Upper lobe of right lung (tissue), 1 donor: ENCODE results near the gene ATRIP. TPM values are rescaled to one million over a fixed set of nuclear protein-coding genes. Genes with fewer than 3 reads are reported as not detected.
"Not testable (repeated sequence)": the region's sequence is repeated elsewhere in the genome, so short reads cannot be mapped to it uniquely, and the experiment has no call there.

ENCODE experiments used
- ATAC-seq: fragments of 200-7000 bp; cut with Tn5 transposase; one replicate; pipeline ENCODE4 v1.9.1; 2020; ENCODE audit warnings: mild to moderate bottlenecking, moderate library complexity
- DNase-seq: peaks from one replicate; pipeline ENCODE4 v3.0.0-alpha.2; 2020
- H3K27ac ChIP-seq: fragments of 200-600 bp; one replicate; pipeline ENCODE4 v1.8.0; 2022
- H3K27me3 ChIP-seq: fragments of 200-600 bp; one replicate; pipeline ENCODE4 v1.8.0; 2022; ENCODE audit warnings: mild to moderate bottlenecking
- H3K36me3 ChIP-seq: fragments of 200-600 bp; one replicate; pipeline ENCODE4 v1.8.0; 2022
- H3K4me1 ChIP-seq: fragments of 200-600 bp; one replicate; pipeline ENCODE4 v1.8.0; 2022
- H3K4me3 ChIP-seq: fragments of 200-600 bp; one replicate; pipeline ENCODE4 v1.8.0; 2022; ENCODE audit warnings: mild to moderate bottlenecking
- H3K9me3 ChIP-seq: fragments of 200-600 bp; one replicate; pipeline ENCODE4 v1.8.0; 2022
- intact Hi-C: fragments of 100-400 bp; cut with DNase I; formaldehyde crosslinking; loops from one replicate; pipeline ENCODE4 v1.11.0; 2022
- total RNA-seq: library from RNA; stranded (reverse); fragmentation: NEBNext Ultra II Directional; extraction: Animal tissue kit (Norgen Biotek cat#: 25700); gene quantifications from one replicate; pipeline ENCODE4 v1.2.1, GENCODE V29; 2021
- TF ChIP-seq, protein P1 (sequence below): fragments of 200-600 bp; IDR thresholded peaks from one replicate; pipeline ENCODE4 v1.8.0; 2022; ENCODE audit warnings: antibody characterized with exemption
- donor health status: DM: no; HTN: yes; CAD: no; lungs with severe emphysema.

ATRIP gene
- total RNA-seq, 1 donor from 2014 or later = 5.3 TPM

DNA sequence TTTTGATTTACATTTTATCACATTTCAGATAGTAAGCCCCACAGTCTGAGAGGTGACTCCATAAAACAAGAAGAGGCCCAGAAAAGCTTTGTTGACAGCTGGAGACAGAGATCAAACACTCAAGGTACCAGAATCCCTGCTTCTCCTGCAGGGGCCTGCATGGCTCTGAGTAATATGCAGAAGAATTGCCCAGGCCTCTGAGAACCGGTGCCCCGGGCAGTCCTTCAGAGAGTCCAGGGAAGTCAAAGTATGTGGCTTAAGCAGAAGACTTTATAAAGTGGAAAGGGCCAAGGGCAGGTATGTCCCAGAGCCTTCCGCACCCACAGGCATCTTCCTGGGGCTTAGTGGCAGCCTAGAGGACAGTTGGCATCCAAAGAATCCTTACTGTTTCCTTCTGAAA is 12.8 kb downstream of the ATRIP start:
- ATAC-seq = no peak
- Histone ChIP-seq H3K27ac (no peak overlapping the region), H3K4me1 (no peaks in the 10 kb centered on the region), H3K9me3 (no peaks in the 10 kb centered on the region), H3K4me3 (no peak overlapping the region), H3K36me3 (peaks cover 71% of the 10 kb centered on the region), H3K27me3 (no peaks in the 10 kb centered on the region)
- DNase-seq = no peak
- TF ChIP-seq, protein P1, sequence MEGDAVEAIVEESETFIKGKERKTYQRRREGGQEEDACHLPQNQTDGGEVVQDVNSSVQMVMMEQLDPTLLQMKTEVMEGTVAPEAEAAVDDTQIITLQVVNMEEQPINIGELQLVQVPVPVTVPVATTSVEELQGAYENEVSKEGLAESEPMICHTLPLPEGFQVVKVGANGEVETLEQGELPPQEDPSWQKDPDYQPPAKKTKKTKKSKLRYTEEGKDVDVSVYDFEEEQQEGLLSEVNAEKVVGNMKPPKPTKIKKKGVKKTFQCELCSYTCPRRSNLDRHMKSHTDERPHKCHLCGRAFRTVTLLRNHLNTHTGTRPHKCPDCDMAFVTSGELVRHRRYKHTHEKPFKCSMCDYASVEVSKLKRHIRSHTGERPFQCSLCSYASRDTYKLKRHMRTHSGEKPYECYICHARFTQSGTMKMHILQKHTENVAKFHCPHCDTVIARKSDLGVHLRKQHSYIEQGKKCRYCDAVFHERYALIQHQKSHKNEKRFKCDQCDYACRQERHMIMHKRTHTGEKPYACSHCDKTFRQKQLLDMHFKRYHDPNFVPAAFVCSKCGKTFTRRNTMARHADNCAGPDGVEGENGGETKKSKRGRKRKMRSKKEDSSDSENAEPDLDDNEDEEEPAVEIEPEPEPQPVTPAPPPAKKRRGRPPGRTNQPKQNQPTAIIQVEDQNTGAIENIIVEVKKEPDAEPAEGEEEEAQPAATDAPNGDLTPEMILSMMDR = no peak
- intact Hi-C loops = no loop called here

DNA sequence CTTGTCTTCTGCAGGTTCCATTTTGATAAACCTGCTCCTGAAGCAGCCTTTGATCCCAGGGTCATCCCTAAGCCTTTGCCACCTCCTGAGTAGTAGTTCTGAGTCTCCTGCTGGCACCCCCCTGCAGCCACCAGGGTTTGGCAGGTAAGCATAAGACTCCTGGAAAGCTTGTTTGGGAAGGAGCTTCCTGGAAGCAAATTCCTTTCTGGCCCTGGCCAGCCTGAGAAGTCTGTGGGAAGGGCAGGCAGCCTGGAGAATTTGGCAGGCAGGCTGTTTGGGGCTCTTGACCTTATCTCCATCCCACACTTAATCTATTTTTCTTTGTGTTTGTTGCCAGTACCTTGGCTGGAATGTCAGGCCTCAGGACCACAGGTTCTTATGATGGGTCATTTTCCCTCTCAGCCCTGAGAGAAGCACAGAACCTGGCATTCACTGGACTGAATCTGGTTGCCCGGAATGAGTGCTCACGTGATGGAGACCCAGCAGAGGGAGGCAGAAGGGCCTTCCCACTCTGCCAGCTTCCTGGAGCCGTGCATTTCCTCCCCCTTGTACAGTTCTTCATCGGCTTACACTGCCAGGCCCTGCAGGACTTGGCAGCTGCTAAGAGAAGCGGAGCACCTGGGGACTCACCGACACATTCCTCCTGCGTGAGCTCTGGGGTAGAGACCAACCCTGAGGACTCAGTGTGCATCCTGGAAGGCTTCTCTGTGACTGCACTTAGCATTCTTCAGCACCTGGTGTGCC is 13.4 kb downstream of the ATRIP start:
- TF ChIP-seq, protein P1 = no peak
- no peaks in the 10 kb centered on the region for H3K9me3 ChIP-seq
- intact Hi-C loops = no loop called here
- H3K27me3 ChIP-seq = no peaks in the 10 kb centered on the region
- H3K4me1 ChIP-seq = peaks cover 3% of the 10 kb centered on the region
- no peak overlapping the region for H3K4me3 ChIP-seq
- DNase-seq = no peak
- peaks cover 70% of the 10 kb centered on the region for H3K36me3 ChIP-seq
- no peak overlapping the region for H3K27ac ChIP-seq
- peak; percentile 71 for ATAC-seq

DNA sequence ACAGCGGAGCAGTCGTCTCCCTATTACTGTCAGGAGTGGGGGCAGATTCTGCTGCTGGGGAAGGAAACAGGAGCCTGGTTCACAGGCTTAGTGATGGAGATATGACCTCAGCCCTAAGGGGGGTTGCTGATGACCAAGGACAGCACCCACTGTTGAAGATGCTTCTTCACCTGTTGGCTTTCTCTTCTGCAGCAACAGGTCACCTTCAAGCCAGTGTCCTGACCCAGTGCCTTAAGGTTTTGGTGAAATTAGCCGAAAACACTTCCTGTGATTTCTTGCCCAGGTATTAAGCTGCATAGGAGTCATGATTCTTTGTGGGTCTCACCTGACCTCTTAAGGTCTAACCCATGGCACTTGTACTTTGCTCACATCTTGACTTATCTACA is 14.0 kb downstream of the ATRIP start:
- DNase-seq (no peak), ATAC-seq (no peak)
- Histone ChIP-seq H3K27me3 (no peaks in the 10 kb centered on the region), H3K27ac (no peak overlapping the region), H3K36me3 (peaks cover 64% of the 10 kb centered on the region), H3K4me3 (no peak overlapping the region), H3K9me3 (no peaks in the 10 kb centered on the region), H3K4me1 (peaks cover 8% of the 10 kb centered on the region)
- TF ChIP-seq, protein P1 = no peak
- intact Hi-C loops = no loop called here

DNA sequence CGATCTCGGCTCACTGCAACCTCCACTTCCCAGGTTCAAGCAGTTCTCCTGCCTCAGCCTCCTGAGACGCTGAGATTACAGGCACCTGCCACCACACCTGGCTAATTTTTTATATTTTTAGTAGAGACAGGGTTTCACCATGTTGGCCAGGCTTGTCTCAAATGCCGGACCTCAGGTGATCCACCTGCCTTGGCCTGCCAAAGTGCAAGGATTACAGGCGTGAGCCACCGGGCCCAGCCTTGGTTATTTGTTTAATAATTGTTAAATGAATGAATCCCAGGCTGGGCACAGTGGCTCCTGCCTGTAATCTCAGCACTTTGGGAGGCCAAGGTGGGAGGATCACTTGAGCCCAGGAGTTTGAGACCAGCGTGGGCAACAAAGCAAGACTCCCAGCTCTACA is 15.2 kb downstream of the ATRIP start:
- H3K36me3 ChIP-seq = peaks cover 51% of the 10 kb centered on the region
- ATAC-seq, H3K27ac ChIP-seq, H3K27me3 ChIP-seq, intact Hi-C loops, H3K4me3 ChIP-seq, H3K9me3 ChIP-seq, DNase-seq: not testable (repeated sequence)
- peaks cover 11% of the 10 kb centered on the region for H3K4me1 ChIP-seq

DNA sequence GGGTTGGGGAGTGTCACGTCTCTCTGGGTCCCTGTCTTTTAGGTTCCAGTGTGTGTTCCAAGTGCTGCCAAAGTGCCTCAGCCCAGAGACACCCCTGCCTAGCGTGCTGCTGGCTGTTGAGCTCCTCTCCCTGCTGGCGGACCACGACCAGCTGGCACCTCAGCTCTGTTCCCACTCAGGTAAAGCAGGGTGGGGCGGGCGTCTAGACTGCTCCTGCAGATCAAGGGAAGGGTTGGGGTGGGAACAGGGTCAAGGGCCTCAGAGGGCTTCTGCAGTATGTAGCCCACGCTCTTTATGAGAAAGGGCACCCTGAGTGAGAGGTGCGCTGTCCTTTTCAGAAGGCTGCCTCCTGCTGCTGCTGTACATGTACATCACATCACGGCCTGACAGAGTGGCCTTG is 17.2 kb downstream of the ATRIP start:
- H3K4me1 ChIP-seq = peaks cover 31% of the 10 kb centered on the region
- no peaks in the 10 kb centered on the region for H3K27me3 ChIP-seq
- no peaks in the 10 kb centered on the region for H3K9me3 ChIP-seq
- H3K4me3 ChIP-seq = no peak overlapping the region
- TF ChIP-seq, protein P1 = no peak
- intact Hi-C loops = loop anchor here (2.0 kb wide), 1 partner anchor 85 kb away; no protein-coding TSS in a partner anchor
- no peak for DNase-seq
- peaks cover 51% of the 10 kb centered on the region for H3K36me3 ChIP-seq
- H3K27ac ChIP-seq = peak overlapping the region; percentile 100
- no peak for ATAC-seq

DNA sequence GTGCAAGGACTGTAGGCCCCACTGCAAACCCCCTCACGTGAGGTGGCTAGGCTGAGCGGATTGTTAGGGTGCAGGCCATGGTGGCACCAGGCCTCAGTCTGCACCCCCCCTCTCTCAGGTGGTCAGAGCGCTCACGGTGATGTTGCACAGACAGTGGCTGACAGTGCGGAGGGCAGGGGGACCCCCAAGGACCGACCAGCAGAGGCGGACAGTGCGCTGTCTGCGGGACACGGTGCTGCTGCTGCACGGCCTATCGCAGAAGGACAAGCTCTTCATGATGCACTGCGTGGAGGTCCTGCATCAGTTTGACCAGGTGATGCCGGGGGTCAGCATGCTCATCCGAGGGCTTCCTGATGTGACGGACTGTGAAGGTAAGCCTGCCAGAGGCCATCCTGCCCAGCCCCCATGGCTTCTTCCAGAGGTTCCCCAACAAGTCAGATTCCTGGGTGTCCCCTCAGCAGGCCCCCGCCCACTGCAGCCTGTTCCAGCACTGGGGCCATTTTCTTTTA is 18.2 kb downstream of the ATRIP start:
- peaks cover 39% of the 10 kb centered on the region for H3K4me1 ChIP-seq
- intact Hi-C loops = loop anchor here (2.0 kb wide), 1 partner anchor 84 kb away; no protein-coding TSS in a partner anchor
- no peak for ATAC-seq
- TF ChIP-seq, protein P1 = no peak
- peak overlapping the region; percentile 100 for H3K27ac ChIP-seq
- H3K4me3 ChIP-seq = no peak overlapping the region
- H3K36me3 ChIP-seq = peaks cover 49% of the 10 kb centered on the region
- H3K9me3 ChIP-seq = no peaks in the 10 kb centered on the region
- no peak for DNase-seq
- no peaks in the 10 kb centered on the region for H3K27me3 ChIP-seq
